Measurements from ENCODE around the gene AR. TPM values are rescaled to one million over a fixed set of nuclear protein-coding genes. Genes with fewer than 3 reads are reported as not detected.
"Not testable (repeated sequence)": the region's sequence is repeated elsewhere in the genome, so short reads cannot be mapped to it uniquely, and the experiment has no call there.

The AR gene
- polyA plus RNA-seq, 12 donors, result 4.9 to 11.0 (median 8.9) TPM; not detected in 1

- no peak for DNase-seq
These were observed 80.5 kb downstream of the AR start for GRCh38 chrX:67624325-67624724.

DNA sequence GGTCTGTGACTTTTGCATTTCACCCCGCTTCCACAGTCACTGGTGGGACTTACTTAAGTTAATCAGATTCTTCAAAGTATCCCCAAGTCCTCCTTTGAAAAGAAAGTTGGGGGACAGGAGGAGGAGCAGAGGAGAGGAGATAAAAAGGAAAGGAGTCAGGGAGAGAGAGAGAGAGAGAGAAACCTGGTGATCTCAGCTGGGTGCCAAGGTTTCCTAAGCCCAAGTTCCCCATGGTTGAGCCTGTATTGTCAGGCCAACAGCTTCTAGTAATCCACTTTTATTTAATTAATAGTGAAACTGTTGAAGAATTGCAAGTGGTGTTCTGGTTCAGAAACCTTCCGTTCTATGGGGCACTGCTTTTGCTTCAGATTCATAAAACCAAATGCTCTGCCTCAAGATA, 91.6 kb downstream of the AR start:
- no peak for DNase-seq

DNA sequence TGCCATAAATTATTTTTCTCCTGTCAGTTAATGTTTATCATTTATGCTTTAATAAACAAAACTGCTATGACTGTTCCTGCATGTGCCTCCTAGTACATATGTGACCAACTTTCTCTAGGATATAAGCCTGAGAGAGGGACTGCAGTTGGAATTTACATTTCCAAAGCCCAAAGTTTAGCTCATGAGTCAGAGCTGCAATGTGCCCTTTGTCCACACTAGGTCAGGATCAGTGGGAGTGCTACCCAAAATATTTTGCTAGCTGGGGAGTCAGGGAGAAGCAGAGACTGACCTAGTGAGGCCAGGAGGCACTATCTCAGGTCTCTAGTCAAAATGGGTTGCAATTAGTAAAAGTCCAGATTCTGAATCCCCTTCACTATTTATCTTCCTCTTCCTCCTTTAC, 92.7 kb downstream of the AR start:
- DNase-seq, result no peak

DNA sequence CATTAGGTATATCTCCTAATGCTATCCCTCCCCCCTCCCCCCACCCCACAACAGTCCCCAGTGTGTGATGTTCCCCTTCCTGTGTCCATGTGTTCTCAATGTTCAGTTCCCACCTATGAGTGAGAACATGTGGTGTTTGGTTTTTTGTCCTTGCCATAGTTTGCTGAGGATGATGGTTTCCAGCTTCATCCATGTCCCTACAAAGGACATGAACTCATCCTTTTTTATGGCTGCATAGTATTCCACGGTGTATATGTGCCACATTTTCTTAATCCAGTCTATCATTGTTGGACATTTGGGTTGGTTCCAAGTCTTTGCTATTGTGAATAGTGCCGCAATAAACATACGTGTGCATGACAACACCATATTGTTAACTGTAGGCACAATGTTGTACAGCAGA, 93.5 kb downstream of the AR start:
- DNase-seq, result not testable (repeated sequence)

- DNase-seq, result no peak
These were observed 104.5 kb downstream of the AR start for GRCh38 chrX:67648361-67648760.

DNA sequence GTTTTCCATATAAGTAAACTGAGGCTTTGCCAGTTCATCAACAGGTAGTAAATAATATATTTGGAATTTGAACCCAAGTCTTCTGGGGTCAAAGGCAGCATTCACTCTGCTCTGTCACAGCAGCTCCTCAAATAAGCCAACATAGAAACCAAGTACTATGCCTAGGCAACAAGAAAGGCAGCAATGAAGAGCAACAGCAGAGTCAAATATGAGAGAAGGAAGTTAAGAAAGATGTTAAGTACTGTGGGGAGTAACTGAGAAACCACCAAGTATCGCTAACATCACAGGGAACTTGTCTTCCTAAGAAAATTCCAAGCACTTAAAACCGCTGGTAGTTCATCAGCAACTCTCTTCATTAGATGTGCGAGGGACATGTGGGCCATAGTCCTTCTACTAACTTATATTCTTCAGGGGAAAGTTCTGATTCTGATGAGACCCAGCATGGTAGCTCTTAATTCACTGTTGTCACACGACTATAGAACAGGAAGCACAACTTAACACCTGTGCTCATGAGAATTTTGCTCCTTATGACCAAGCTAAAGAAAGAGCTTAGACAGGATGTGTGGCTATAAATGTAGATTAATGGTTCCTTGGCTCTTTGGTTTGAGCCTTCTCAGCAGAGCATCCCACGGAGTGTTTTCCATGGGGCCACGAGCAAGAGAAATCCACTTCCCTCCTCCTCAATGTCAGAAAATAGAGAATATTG, 107.8 kb downstream of the AR start:
- no peak for DNase-seq

- DNase-seq, result no peak
These were observed 108.7 kb downstream of the AR start for GRCh38 chrX:67652543-67652942.

- no peak for DNase-seq
These were observed 110.5 kb downstream of the AR start for GRCh38 chrX:67654301-67654700.

GRCh38 chrX:67665583-67665982, 121.8 kb downstream of the AR start:
- no peak for DNase-seq

- not testable (repeated sequence) for DNase-seq
These were observed 126.9 kb downstream of the AR start for GRCh38 chrX:67670717-67671116.

DNA sequence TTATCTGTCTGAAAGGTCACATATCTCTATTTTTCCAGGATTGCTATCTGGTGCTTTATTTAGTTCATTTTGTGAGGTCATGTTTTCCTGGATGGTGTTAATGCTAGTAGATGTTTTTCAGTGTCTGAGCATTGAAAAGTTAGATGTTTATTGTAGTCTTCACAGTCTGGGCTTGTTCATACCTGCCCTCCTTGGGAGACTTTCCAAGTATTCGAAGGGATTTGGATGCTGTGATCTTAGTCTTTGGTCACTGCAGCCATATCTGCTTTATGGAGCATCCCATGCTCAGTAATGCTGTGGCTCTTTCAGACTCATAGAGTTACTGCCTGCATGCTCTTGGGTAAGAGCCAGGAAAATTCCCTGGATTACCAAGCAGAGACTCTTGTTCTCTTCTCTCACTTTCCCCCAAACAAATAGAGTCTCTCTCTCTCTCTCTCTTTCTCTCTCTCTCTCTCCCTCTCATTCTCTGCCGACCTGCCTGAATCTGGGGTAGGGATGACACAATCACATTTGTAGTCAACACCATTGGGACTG, 130.0 kb downstream of the AR start:
- no peak for DNase-seq

- no peak for DNase-seq
These were observed 130.9 kb downstream of the AR start for GRCh38 chrX:67674741-67675140.

GRCh38 chrX:67684136-67684535, 140.3 kb downstream of the AR start:
- no peak for DNase-seq

DNA sequence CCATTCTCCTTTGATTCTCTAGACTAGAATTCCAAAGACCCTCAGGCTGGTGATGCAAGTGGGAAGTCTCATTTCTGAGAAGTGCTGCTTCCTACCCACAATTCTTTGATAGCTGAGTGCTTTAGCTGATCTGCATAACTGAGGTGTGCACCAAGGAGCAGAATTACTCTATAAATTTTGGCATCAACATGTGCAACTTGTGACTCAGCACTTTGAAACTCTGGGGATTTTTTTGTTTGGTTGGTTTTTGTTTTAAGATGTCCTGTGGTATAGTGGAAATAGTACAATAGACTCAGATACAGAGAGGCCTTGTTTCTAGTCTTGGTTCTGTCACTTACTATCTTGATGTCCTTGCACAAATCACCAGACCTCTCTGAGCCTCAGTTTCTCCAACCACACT, 148.4 kb downstream of the AR start:
- DNase-seq, result no peak

GRCh38 chrX:67693928-67694327, 150.1 kb downstream of the AR start:
- DNase-seq, result no peak

DNA sequence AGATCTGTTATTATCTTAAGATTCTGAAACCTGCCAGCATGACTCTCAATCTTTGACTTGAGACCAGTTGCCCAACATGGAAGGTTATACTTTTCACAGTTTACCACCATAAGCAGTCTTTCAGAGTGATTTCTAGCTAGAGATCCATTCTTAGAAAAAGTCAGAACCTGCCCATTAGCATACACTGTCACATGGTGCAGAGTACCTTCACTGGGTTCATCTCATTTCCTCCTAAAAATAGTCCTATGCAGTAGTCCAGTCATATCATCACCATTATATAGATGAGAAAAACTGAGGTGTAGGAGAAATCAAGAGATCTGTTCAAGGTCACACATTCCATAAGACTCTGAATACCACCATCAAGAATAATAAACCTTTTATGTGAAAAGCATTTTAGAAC, 153.6 kb downstream of the AR start:
- DNase-seq, result no peak

DNA sequence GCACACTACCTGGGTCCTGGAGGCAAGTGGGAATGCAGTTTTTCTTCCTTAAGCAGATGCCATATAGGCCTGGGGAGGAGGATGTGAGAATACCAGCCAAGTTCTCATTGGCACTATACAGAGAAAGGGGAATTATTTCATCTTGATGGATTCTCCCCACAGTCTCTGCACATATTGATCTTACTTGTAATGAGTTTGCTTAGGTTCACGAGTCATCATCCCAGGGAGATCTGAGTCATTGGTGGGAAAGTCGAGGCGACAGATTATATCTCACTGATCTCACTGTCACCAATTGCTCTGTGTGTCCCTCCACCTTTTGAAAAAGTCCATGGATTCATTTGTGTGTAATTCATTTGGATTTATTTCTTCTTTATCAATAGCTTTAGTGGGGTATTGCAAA, 156.8 kb downstream of the AR start:
- DNase-seq, result no peak

GRCh38 chrX:67714004-67714403, 170.2 kb downstream of the AR start:
- no peak for DNase-seq

DNA sequence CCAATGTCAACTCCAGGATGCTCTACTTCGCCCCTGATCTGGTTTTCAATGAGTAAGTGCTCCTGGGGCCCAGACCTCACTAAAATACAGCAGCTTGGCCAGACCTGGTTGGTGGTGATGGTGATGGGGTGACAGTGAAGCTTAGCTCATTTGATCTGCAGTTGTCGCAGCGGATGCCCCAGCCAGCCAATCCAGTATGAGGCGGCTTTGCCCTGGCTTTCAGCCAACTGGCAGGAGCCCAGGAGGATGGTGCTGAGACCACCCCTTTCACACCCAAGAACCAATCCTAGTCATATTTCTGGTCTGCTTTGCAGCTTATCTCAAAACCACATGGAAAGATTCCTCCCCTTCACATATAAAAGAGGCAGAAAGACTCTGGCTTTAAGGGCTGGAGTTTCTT, 173.8 kb downstream of the AR start:
- DNase-seq, result no peak

- DNase-seq, result no peak
These were observed 175.1 kb downstream of the AR start for GRCh38 chrX:67718926-67719325.

- DNase-seq, result no peak
These were observed 176.5 kb downstream of the AR start for GRCh38 chrX:67720344-67720743.

DNA sequence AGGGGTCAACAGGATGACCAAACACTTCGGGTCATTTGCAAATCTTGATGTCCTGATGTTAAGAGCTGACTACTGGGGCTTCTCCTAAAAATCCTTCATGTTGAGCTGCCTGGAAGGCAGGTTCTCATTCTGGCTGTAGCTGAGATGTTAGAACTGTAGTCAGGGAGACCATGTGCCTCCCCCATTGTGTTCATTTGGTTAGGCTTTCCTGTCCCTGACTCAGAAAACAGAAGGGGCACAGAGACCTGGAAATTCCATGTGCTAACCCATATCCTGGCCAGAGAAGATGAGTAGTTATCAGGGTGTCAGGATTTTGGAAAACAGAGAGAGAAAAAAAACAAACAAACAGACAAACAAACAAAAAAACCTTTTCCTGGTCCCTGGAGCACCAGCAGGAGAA, 177.5 kb downstream of the AR start:
- DNase-seq, result no peak

- no peak for DNase-seq
These were observed 179.9 kb downstream of the AR start for GRCh38 chrX:67723580-67724351.

All from muscle of arm (tissue), 12 donors.